Kasumi-1 (cell line): ENCODE data around the gene OR1S1.
"Not testable (repeated sequence)": the region's sequence is repeated elsewhere in the genome, so short reads cannot be mapped to it uniquely, and the experiment has no call there.

Experiments used
- DNase-seq, 2 experiments: peaks; one replicate each; lab custom pipeline; 2025; lab: John Stamatoyannopoulos, UW

OR1S1 gene

DNA sequence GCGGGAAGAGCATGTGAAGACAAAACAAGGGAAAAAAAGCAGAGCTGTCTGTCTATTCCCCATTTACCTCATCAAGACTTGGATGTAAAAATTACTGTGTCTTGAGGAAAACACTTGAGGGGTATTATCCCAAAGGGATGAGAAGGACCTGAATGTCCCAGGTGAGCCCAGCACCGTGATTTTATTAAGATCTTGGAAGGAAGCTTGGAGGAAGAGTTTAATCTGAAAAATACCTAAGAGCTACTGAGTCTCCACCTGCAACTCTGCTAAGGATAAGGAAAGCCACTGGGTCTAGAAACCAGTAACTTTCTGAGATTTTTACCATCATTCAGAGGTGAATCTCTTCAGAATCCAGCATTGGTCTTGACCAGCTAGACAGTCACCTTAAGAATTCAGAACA, at the start of gene OR1S1:
TSS of gene OR1S1 (plus strand) at position 301 of the 400 bp plus-strand sequence.
- not testable (repeated sequence) for DNase-seq

DNA sequence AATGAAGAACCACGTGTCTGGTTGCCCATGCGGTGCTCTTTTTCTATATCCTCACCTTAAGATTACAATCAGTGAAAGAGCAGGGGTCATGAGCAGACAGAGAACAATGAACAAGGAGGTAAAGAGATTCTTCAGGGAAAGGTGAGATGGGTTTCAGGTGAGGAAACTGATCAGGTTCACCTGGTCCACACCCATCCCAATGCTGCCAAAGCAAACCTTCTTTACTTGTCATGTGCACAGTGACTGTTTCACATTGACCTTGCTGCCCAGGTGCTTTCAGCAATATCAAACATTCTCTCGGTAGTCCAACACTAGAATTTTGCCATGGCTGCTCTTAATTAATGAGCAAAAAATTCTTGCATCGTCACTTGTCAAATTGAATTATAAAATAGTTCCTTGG, 48.1 kb upstream of the OR1S1 start:
- no peak for DNase-seq

DNA sequence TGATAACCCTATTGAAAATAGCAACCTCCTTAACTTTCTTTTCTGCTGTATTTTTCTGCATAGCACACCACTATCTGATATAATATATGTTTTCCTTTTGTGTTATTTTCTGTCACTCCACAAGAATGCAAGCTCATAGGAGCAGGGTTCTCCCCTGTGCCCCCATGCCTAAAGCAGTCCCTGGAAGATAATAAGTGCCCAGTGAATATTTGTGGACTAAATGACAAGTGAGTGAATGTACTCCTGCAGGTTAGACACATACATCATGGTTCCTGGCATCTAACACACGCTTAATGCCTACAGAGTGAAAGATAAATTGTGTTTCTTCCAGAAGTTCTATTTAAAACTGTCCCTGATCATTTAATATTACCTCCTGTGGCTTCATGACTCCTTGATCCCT, 47.5 kb upstream of the OR1S1 start:
- no peak for DNase-seq

DNA sequence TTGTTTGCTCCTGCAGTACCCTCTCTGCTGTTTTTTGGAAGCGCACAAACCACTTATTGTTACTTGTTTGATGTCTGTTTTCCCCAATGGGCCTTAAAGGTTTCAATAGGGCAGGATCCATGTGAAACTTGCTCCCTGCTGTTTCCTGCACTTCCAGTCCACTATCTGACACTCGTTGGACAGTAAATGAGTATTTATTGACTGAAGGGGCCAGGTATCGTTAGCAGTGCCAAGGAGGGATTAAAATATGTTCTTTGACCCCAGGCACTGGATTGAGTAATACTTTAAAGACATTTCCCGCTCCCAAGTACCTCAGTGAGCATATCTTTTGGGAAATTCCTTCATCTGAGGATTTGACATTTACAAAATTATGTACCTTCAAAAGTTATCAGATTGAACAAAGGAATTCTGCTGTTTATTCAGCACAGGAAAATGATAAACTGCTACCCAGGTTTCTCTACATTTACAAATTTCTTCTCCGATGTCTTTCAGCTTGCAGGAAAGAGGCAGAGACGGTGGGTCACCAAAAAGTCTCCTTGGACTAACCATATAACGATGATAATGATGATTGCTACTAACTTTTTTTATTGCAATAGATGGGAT, 46.9 kb upstream of the OR1S1 start:
- DNase-seq = no peak

DNA sequence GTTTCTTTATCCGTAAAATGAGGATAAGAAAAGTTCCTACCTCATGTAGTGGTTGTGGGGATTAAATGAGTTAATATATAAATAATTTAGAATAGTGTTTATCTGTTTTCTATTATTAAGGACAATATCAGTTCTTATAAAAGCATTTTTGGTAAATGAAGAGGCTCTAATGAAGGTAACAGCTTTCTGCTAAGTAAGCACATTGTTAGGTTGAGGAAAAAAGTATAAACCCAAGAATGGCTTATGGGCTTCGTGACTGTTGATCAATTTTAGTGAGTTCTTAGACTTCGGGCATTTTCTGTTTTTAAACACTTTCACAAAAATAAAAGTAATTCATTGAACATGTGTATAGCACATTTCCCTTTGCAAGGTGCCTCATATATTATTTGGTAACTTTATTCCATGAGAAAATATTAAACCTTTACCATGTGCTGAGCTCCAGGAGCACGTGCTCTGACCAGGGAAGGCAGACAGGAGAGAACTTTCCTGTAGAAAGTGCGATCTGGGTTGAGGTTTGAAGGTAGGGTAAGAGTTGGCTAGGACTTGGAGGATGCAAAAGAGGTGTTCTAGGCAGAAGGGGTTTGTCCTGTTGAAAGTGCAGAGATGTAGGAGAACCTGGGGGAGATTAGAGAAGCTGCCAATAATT, 35.0 kb upstream of the OR1S1 start:
- DNase-seq = no peak

DNA sequence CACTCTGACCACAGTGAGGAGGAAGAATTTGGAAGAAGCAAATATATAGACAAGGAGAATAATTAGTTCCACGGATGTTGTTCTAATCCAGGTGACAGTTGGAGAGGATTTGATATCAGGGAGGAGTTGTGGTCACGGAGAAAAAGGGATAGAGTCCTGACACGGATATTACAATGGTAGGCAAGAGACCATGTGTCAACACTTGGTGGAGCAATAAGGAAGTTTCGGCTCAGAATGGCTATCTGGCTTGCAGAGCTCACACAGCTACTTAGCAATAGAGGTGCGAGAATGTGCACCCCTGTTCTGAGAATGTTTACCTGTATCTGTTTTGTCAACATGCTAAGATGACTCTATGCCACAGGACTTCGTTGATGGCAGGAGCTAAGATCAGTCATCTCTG, 34.1 kb upstream of the OR1S1 start:
- no peak for DNase-seq

DNA sequence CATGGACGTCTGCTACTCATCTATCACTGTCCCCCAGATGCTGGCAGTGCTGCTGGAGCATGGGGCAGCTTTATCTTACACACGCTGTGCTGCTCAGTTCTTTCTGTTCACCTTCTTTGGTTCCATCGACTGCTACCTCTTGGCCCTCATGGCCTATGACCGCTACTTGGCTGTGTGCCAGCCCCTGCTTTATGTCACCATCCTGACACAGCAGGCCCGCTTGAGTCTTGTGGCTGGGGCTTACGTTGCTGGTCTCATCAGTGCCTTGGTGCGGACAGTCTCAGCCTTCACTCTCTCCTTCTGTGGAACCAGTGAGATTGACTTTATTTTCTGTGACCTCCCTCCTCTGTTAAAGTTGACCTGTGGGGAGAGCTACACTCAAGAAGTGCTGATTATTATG, 32.9 kb upstream of the OR1S1 start:
- DNase-seq = no peak

DNA sequence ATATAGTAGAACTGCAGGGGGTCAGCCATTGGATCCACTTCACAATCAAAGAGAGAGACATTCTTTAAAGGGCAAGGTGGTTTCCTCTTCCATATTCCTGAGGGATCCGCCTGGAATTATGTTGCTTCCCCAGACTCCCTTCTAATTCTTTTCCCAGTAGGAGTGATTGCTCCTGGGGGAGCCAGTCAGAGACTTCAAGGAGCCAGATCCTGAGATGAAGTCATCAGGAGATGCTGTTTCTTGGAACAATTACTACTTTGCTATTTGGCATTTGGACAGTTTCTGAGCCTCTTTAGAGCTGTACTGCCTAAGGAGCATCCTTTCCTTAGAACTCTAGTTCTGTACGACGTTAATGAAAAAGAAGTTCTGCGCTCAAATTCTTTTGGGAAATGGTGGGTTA, 25.6 kb upstream of the OR1S1 start:
- DNase-seq = no peak

DNA sequence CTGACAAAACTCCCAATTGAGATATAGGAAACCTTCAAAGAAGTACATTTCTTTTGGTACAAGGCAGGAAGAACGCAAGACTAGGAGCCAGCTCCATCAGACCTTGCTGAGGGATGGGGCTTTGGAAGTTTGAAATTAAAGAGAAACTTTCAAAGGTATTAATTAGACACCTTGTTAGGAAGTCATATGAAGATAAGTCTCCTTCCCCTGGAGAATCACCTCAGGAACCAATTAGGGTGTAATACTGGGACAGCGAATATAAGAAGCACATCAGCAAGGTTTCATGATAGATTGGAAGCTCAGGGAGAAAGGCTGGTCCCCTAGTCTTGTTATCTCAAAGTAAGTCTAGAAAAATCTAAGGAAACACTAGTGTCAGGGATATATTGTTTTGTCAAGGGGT, 23.8 kb upstream of the OR1S1 start, which contains the start of gene OR9Q2:
TSS of gene OR9Q2 (plus strand) at position 301 of the 400 bp plus-strand sequence. CDS start 1,421 bp downstream, outside the sequence.
- DNase-seq = no peak

DNA sequence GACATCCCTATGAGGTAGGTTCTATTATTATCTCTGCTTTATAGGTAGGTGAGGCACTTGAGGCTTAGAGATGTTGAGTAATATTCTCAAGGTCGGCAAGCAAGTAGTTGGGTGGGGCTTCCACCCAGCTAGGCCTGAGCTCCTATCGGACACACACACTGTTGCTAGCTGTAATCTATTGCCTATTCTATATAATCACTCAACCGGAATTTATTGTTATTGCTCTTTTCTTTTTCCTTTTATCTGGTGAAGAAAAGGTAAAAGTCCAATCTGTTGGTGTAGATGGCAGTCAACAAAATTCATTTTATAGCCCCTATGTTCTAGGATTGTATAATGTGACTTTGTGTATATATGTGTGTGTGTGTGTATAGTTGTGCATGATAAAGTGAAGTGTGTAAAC, 20.3 kb upstream of the OR1S1 start:
- no peak for DNase-seq

DNA sequence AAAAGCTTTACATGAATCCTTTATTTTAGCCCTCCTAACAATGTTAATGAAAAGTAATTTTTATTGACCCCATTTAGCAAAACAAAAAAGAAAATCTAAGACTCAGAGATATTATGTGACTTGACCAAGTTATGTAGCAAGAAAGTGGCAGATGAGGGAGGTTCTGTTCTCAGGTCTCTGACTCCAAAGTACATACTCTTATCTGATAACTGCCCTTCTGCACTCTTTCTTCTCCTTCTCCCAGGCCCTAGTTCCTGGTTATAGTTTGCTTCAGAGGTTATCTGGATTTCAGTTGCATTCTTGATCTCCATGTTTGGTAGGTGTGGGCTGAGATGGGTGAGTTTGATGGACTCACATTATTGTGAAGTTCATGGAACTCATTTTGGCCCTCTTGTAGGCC, 19.1 kb upstream of the OR1S1 start:
- no peak for DNase-seq

DNA sequence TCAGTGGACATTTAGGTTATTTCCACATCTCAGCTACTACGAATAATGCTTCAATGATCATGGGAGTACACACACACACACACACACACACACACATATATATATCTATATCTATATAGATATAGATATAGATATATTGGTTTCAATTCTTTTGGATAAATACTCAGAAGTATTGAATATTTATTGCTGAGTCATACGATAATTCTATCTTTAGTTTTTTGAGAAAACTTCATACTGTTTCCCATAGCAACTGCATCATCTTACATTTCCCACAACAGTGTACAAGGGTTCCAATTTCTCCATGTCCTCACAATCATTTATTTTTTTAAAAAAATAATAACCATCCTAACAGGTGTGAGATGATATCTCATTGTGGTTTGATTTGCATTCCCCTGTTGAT, 16.6 kb upstream of the OR1S1 start:
- DNase-seq = no peak

DNA sequence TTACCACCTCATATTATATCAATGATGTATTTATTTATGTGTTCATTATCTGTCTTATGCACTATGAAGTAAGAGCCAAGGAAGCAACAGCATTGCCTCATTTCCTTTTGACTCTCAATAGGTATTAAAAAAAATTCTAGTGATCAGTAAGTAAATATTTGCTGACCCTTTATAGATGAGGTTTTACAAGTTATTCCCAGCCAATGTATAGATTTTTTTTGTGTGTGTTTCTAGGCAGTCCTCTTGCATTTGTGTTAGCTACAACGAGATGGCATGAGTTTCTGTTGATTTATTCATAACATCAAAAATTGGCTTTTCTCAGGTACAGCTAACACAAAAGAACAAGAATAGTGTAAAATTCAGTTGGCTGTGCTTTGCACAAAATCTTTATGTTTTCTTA, 13.2 kb upstream of the OR1S1 start:
- DNase-seq = no peak

DNA sequence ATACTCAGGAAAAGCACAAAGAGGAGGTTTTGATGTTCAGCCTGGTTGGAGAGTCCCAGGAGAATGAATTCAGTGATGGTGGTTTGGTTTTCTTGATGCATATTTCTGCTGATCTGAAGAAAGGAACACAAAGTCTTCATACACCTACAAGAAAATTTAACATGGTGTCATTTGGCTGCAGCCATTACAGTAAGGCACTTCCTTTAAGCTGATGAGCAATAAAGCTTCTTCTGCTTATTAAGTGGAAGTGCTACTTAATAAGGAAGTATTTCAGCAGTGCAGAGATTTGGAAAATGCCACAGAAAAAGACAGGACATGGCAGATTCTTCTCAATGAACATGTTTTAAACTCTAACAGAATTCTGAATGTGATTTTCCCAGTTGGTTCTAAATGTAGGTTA, 8.5 kb upstream of the OR1S1 start, which contains the start of gene OR1S2:
TSS of gene OR1S2 (minus strand) at position 101 of the 400 bp plus-strand sequence. CDS start at position 101, 0 bp downstream.
- no peak for DNase-seq

DNA sequence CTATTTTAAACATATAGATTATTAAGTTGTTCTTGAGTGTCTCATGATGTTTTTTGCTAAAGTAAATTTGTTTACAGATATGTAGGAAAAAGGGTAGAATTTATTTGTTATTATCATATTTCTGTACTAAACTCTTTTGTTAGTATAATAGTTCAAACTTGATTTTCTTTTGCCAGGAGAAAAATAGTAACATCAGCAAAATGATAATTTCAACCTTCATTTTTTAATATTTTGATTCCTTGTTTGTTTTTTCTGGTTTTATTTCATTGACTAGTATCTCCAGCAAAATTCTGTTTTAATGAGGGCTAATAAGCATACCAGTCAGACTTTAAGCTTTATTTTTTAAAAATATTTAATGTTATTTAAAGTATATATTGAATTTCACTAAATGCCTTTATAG, 4.0 kb downstream of the OR1S1 start:
- DNase-seq = no peak

DNA sequence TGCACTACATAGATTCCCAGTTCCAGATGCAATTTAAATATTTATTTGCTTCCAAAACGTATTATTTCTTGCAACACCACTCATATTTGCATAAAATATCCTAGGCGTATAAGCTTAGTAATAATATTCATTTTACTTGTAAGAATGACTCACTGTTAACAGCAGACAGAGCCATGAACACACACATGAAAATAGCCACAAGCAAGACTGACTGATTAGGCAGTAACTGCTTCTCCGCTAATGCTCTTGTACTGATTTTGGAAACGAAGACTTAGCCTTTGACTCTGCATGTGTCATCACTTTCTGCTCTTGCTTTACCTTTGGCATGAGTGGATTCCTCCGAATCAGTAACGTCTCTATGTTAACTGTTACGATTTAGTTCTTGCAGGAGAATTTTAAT, 10.2 kb downstream of the OR1S1 start:
- DNase-seq = no peak

DNA sequence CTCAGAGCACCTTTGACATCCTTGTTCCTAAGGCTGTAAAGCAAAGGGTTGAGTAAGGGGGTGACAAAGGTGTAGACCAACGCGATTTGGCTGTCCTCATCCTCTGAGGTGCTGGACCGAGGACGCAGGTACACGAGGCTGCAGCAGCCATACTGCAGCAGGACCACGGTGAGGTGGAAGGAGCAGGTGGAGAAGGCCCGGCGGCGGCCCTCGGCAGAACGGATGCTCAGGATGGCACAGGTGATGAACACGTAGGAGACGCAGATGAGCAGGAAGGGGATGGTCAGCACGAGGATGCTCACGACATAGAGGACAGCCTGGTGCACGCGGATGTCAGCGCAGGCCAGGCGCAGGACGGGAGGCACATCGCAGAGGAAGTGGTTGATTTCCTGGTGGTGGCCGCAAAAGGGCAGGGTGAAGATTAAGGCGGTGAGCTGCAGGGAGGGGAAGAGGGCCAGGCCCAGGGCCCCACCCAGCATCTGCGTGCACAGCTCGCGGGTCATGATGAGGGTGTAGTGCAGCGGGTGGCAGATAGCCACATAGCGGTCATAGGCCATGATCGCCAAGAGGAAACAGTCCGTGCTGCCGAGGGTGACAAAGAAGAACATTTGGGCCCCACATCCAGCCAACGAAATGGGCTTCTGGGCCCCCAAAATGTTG, 15.6 kb downstream of the OR1S1 start:
- peak; percentile 31 to 45 for DNase-seq

DNA sequence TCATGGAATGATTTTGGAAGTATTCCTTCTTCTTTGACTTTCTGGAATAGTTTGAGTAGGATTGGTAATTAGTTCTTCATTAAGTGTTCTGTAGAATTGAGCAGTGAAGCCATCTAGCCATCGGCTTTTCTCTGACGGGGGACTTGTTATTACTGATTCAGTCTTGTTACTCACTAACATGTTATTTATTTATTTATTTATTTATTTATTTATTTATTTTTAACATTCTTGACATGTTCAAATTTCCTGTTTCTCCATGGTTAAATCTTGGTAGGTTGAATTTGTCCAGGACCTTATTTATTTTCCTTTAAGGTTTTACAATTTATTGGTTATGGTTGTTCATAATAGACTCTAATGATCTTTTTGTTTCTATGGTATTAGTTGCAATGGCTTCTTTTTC, 31.4 kb downstream of the OR1S1 start:
- no peak for DNase-seq

DNA sequence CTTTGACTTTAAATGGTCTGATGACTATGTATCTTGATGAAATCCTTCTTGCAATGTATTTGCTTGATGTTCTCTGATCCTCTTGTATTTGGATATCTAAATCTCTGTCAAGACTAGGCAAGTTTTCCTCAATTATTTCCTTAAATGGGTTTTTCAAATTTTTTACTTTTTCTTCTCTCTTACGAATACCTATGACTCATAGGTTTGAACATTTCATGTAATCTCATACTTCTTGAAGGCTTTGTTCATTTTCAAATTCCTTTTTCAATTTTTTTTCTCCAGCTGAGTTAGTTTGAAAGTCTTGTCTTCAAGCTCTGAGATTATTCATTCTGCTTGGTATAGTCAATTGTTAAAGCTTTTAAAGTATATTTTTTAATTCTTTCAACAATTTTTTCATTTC, 42.4 kb downstream of the OR1S1 start:
- no peak for DNase-seq

DNA sequence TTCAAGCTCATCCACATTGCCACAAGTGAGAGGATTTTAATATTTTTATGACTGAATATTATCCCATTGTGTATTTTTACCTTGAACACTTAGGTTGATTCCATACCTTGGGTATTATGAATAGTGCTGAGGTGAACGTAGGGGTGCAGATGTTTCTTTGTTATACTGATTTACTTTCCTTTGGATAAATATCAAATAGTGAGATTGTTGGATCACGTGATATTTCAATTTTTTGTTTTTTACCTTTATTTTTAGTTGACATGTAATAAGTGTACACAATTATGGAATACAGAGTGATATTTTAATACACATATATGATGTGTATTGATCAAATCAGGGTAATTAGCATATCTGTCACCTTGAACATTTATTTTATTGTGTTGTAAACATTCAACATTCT, 47.5 kb downstream of the OR1S1 start:
- DNase-seq = no peak
